Progenitor cell of endocrine pancreas (in vitro differentiated cells): ENCODE data around the gene FRMD4A. TPM values are rescaled to one million over a fixed set of nuclear protein-coding genes. Genes with fewer than 3 reads are reported as not detected.

ENCODE experiments used
- DNase-seq: peaks from one replicate; pipeline ENCODE4 v3.0.0; 2021; ENCODE audit warnings: low spot score; ENCODE audit not compliant: unreplicated experiment
- H3K27ac Mint-ChIP-seq: 2 replicates; pipeline ENCODE4 v1.8.0; 2021; ENCODE audit warnings: mild to moderate bottlenecking, moderate library complexity, mixed read lengths
- H3K27me3 Mint-ChIP-seq: 2 replicates; pipeline ENCODE4 v1.8.0; 2021; ENCODE audit warnings: mixed read lengths
- H3K36me3 Mint-ChIP-seq: 2 replicates; pipeline ENCODE4 v1.8.0; 2022; ENCODE audit warnings: mixed read lengths; ENCODE audit not compliant: insufficient read depth
- H3K4me1 Mint-ChIP-seq: 2 replicates; pipeline ENCODE4 v1.8.0; 2021; ENCODE audit warnings: low read depth, mixed read lengths
- H3K4me3 Mint-ChIP-seq: 2 replicates; pipeline ENCODE4 v1.8.0; 2021; ENCODE audit warnings: low read depth, mild to moderate bottlenecking, moderate library complexity, mixed read lengths
- H3K9me3 Mint-ChIP-seq: 2 replicates; pipeline ENCODE4 v1.8.0; 2021; ENCODE audit warnings: low read depth, mixed read lengths
- CTCF ChIP-seq: fragments of 200-600 bp; sonication (generic); IDR thresholded peaks from one replicate; pipeline ENCODE4 v1.5.0; 2021; ENCODE audit warnings: antibody characterized with exemption, mild to moderate bottlenecking; ENCODE audit not compliant: unreplicated experiment
- total RNA-seq: library from RNA; stranded (reverse); gene quantifications from 2 replicates; pipeline ENCODE4 v1.2.1, GENCODE V29; 2021

FRMD4A gene
- total RNA-seq, 1 donor from 2014 or later = 42.2 TPM

- Mint-ChIP-seq H3K9me3 (no peaks in the 10 kb centered on the region), H3K4me3 (peak overlapping the region; percentile 79), H3K27ac (peak overlapping the region; percentile 95), H3K36me3 (peaks cover 7% of the 10 kb centered on the region), H3K4me1 (peaks cover 69% of the 10 kb centered on the region), H3K27me3 (peaks cover 31% of the 10 kb centered on the region)
- DNase-seq = no peak
- TF ChIP-seq CTCF = no peak
These were observed 622.3 kb downstream of the FRMD4A start for GRCh38 chr10:13708256-13708990.

DNA sequence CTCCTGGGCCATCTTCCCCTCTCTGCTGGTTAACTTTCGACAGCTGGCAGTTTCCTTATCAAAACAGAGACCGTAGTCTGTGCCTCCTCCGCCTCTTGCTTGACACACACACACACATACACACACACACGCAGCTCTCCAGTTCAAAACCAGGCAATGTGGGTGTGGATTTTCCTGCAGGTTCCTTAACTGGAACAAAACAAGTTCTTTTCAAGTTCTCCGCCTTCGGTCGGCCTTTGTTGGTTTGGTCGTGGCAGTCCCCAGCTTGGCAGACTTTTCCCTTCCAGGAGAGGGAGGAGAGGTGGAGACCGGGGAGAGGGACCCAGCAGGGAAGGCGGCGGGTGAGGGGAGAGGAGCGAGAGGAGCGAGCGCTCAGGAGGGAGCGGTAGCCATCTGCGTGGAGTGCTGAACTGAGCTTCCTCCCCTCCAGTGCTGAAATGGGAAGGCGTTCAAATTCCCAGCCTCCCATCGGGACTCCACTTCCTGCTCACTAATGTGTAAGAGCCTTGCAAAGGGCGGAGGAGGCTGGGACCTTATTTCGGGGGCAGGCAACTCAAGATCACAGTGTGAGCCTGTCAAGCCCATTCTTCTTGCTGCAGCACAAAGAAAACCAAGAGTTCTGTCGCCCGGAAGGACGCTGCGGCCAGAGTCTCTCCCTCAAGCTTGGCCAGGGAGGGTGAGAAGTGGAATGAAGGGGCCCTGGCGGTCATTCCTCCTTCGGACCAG is 623.4 kb downstream of the FRMD4A start:
- Mint-ChIP-seq H3K27me3 (peaks cover 33% of the 10 kb centered on the region), H3K9me3 (no peaks in the 10 kb centered on the region), H3K27ac (peak overlapping the region; percentile 95)

DNA sequence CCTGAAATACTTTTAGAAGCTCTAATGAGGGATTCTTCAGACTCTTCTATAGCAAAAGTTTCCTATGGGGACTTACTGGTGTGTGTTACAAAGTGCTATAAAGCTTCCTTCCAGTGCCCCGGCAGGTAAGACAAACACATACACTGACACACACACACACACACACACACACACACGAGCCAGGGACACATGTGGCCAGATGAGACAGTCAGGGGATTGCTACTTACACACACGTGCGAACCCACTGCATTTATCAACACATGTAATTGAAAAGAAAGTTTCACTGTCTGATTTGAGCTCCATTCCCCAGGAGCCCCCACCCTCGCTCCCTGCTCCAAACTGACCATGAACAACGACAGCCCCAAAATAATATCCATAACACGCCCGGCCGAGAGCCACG is 624.1 kb downstream of the FRMD4A start:
- H3K36me3 Mint-ChIP-seq = peaks cover 7% of the 10 kb centered on the region
- DNase-seq = no peak
- H3K4me3 Mint-ChIP-seq = peak overlapping the region; percentile 79
- TF ChIP-seq CTCF = no peak
- H3K9me3 Mint-ChIP-seq = no peaks in the 10 kb centered on the region
- peak overlapping the region; percentile 95 for H3K27ac Mint-ChIP-seq
- peaks cover 70% of the 10 kb centered on the region for H3K4me1 Mint-ChIP-seq
- peaks cover 29% of the 10 kb centered on the region for H3K27me3 Mint-ChIP-seq

More for the DNA sequence above, 623.4 kb downstream of the FRMD4A start:
- Mint-ChIP-seq H3K4me1 (peaks cover 70% of the 10 kb centered on the region), H3K4me3 (peak overlapping the region; percentile 79), H3K36me3 (peaks cover 7% of the 10 kb centered on the region)
- no peak for TF ChIP-seq CTCF
- DNase-seq = peak; percentile 31

DNA sequence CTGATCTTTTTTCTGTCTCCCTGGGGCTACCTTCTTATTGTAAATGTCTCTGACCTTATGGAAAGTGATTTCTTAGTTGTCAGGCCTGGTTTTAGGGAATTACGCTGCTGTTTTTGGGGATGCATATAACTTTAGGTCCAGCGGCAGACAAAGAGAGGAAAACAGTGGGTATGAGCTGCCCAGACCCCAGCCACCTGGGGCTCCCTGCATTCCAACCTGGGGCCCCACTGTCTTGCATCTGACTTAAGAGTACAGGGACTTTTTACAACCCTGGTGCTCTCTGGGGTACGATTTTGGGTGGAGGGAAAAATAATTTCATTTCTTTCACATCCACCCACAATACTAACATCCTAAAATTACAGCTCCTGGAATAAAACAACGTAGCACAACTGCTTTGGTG is 624.5 kb downstream of the FRMD4A start:
- peaks cover 29% of the 10 kb centered on the region for H3K27me3 Mint-ChIP-seq

More for the DNA sequence above, 624.5 kb downstream of the FRMD4A start:
- no peaks in the 10 kb centered on the region for H3K9me3 Mint-ChIP-seq
- H3K36me3 Mint-ChIP-seq = peaks cover 12% of the 10 kb centered on the region
- DNase-seq = no peak
- H3K27ac Mint-ChIP-seq = peak overlapping the region; percentile 95
- TF ChIP-seq CTCF = no peak
- peak overlapping the region; percentile 79 for H3K4me3 Mint-ChIP-seq
- peaks cover 67% of the 10 kb centered on the region for H3K4me1 Mint-ChIP-seq
